B cell (primary cell): ENCODE results near the gene ST6GAL1.

Experiments used
- EZH2 ChIP-seq: IDR thresholded peaks from 2 replicates; pipeline ENCODE4 v1.6.1; 2012; ENCODE audit warnings: borderline replicate concordance, low read depth, mild to moderate bottlenecking, moderate library complexity, low read length; ENCODE audit not compliant: insufficient read depth, poor library complexity, severe bottlenecking
- TF ChIP-seq, protein P1 (sequence below): fragments of 200-600 bp; IDR thresholded peaks from one replicate; pipeline ENCODE4 v1.8.0; 2022; ENCODE audit warnings: antibody characterized with exemption, mild to moderate bottlenecking

GRCh38 chr3:187105700-187106099, 175.4 kb downstream of the ST6GAL1 start:
- TF ChIP-seq, protein P1, sequence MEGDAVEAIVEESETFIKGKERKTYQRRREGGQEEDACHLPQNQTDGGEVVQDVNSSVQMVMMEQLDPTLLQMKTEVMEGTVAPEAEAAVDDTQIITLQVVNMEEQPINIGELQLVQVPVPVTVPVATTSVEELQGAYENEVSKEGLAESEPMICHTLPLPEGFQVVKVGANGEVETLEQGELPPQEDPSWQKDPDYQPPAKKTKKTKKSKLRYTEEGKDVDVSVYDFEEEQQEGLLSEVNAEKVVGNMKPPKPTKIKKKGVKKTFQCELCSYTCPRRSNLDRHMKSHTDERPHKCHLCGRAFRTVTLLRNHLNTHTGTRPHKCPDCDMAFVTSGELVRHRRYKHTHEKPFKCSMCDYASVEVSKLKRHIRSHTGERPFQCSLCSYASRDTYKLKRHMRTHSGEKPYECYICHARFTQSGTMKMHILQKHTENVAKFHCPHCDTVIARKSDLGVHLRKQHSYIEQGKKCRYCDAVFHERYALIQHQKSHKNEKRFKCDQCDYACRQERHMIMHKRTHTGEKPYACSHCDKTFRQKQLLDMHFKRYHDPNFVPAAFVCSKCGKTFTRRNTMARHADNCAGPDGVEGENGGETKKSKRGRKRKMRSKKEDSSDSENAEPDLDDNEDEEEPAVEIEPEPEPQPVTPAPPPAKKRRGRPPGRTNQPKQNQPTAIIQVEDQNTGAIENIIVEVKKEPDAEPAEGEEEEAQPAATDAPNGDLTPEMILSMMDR, result no peak
- no peak for TF ChIP-seq EZH2
